NCI-H345 (cell line): ENCODE data around the gene APBB2.
"Not testable (repeated sequence)": the region's sequence is repeated elsewhere in the genome, so short reads cannot be mapped to it uniquely, and the experiment has no call there.

Experiments
- DNase-seq: peaks from one replicate; lab custom pipeline; 2025; lab: John Stamatoyannopoulos, UW

Gene APBB2

GRCh38 chr4:40934676-40935075 is 279.7 kb downstream of the APBB2 start:
- DNase-seq: no peak

GRCh38 chr4:40933272-40934053 is 280.9 kb downstream of the APBB2 start:
- DNase-seq: no peak

DNA sequence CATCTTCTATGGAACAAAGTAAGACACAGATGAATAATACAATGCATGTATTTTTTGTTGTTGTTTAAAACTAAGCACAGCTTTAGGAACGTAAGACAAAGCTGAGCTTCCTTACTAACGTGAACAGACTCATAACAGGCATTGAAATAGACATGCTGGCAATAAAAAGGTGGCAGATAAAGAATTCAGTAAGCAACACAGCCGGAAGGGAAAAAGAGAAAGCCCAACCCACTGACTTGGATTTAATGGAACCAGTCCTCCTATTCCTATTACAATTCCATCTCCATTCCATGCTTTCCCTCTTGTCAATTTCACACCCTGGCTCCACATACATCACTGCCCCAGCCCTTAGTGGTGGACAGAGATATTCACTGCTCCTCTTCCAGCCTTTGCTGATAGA is 282.5 kb downstream of the APBB2 start:
- no peak for DNase-seq

GRCh38 chr4:40931238-40931637 is 283.1 kb downstream of the APBB2 start:
- no peak for DNase-seq

DNA sequence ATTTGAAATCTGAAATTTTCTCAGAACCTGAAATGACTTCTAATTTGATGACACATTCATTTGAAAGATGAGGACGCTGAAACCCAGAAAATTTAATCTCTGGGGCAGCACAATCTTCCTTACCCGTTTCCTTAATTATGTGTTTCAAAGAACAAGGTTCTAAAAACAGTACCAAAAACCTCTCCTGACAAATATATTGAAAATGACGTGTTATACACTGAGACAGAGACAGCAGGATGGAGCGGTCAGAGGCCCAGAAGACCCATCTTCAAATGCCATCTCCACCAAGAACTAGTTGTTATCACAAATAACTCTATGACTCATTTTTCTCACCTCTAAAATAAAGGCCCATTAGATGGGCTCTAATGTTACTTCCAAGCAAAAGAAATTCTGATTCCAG is 287.3 kb downstream of the APBB2 start:
- no peak for DNase-seq

DNA sequence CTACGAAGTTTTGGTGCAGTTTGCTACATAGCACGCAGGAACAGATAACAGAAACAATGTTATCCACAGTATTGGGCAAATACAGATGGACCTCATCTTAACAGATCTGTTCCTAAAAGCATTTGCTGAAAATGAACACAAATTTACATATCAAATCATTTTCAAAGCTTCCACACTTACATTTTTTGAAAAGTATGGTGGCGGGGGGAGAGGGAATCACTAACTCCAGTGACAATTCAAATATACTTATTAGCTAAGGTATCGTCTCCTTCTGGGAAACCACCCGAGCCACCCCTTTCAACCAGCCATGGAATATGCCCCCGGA is 289.6 kb downstream of the APBB2 start:
- DNase-seq: no peak

GRCh38 chr4:40924096-40924792 is 290.1 kb downstream of the APBB2 start:
- peak; percentile 3 for DNase-seq

GRCh38 chr4:40923316-40924095 is 290.8 kb downstream of the APBB2 start:
- no peak for DNase-seq

GRCh38 chr4:40919976-40920375 is 294.4 kb downstream of the APBB2 start:
- not testable (repeated sequence) for DNase-seq

DNA sequence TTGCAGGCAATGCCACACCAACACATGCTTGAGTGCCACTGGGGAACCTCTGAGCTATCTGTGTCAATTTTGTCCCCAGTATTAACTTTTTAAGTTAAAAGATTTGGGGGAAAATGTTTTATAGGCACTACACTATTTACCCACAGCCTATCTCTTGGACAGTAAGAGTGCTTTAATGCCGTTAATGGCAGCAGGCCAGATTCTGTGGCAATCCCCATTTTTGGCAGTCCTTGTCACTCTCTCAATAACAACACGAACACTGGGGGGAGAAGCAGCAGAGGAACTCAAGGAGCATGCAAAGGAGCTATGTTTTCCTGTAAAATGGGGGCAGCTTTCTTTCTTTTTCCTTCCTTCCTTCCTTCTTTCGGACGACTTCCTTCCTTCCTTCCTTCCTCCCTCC is 296.0 kb downstream of the APBB2 start:
- DNase-seq: peak; percentile 4

DNA sequence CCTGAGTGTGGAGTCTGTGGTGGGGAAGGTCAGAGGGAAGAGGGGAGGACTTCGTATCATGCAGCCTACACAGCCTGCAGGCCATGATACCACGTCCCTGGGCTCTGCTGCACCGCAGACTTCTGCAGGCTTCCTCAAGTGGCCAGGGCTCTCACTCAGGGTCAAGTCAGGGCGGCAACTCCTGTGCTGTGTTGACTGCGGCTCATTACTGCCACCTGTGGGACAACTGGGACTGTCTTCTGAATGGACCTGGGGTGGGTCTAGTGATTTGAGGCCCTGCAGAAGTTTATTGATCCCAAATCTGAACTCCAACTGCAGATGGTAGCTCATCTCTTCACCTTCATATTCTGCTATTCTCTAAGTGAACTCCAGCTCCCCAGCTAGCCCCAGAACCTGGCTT is 297.5 kb downstream of the APBB2 start:
- no peak for DNase-seq

DNA sequence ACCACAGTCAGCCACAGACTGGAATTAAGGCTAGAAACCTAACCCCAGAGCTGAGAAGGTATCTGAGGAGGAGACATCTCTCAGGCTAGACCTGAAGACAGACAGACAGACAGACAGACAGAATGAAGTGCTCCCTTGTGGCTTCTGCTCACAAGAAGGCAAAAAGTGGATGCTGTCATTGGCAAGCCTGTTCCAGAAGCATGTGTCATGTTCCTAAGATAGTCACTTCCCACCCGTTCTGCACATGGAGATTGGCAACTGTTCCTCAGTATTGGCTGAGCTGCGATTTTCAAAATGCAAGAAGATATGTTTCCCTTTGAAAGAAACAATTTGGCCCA is 298.2 kb downstream of the APBB2 start:
- DNase-seq: no peak

DNA sequence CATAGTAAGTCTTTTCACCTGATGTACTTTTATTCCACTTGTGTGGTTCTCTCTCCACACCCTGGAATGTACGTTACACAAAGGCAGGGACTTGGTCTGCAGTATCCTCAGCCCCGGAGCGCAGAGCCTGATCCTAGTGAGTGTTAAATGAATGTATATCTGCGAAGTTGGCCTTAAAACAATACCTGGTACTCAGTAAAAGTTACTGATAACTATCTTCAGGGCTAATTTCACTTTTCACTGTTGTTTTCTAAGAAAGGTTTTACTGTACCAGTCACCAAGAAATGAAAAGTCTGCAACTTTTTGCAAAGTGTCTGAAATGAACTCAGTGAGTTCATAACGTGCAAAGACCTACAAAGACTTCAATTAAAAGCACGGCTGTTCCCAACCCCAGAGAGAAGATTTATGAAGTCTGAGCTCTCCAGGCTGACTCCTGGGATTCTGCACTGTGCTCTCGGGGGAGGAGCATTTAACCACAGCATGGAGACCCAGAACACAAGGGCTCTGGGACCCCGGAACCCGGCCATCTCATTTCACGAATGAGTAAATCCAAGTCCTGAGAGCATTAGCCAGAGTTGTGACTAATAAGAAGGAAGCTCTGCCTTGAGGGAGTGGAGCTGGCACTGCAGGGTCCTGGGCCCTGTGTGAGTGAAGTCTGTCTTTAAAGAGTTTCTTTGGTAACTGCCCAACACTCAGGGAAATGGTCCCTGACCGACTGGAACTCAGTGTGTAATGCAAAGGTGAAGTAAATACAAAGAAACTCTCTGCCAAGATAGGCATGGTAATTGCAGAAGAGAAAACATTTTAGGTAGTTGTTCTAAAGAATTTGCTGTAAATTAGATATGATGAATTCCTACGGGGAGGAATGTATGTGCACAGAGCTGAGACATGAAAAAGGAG is 298.8 kb downstream of the APBB2 start:
- DNase-seq: no peak

- DNase-seq: no peak
These were observed 301.7 kb downstream of the APBB2 start for GRCh38 chr4:40912460-40913184.

DNA sequence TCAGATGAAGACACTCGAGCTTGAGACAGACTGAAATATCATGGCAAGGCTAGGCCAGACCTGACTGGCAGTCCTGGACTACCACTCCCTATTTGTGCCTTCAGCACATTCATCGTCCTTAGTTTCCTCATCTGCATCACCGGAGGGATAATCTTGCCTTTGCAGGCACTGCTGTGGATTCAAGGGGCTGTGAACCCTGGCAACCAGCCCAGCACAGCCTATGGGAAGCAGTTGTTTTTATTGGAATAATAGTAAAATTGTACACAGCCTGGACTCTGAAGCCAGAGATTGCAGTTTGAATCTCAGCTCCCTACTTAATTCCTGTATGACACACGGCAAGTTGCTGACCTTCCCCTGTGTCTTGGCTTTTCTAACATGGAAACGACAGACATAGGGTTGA is 303.6 kb downstream of the APBB2 start:
- DNase-seq: no peak

- DNase-seq: peak; percentile 39
These were observed 304.9 kb downstream of the APBB2 start for GRCh38 chr4:40909363-40909876.

GRCh38 chr4:40908702-40909362 is 305.5 kb downstream of the APBB2 start:
- peak; percentile 41 for DNase-seq

GRCh38 chr4:40908297-40908696 is 306.0 kb downstream of the APBB2 start:
- DNase-seq: no peak

DNA sequence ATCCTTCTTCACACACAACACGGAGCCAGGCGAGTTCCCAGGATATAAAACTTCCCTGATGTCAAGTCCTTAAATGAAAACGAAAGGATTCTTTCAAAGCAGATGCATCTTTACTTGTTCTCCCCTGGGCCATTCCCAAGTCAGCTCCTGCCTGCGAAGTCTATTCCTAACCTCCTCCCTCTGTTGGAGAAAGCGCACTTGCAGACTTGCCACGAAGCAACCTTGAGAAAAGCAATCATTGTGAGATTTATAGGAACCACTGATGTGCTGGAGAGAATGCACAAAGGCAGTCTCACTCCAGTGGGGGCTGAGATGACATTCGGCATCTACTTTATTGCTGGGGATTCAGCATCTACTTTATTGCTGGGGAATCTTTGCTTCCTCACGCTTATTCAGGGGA is 308.9 kb downstream of the APBB2 start:
- no peak for DNase-seq

- DNase-seq: not testable (repeated sequence)
These were observed 313.8 kb downstream of the APBB2 start for GRCh38 chr4:40900531-40900930.
